CD14-positive monocyte (primary cell): ENCODE results near the gene SPDL1. TPM values are rescaled to one million over a fixed set of nuclear protein-coding genes. Genes with fewer than 3 reads are reported as not detected.

Experiments used
- DNase-seq, 3 donors: peaks; one replicate each; pipeline ENCODE4 v3.0.0-alpha.2; 2011 to 2022
- H2AFZ ChIP-seq: 2 replicates; pipeline ENCODE4 v1.6.0; 2012; ENCODE audit warnings: mild to moderate bottlenecking, low read depth, low read length, inconsistent platforms; ENCODE audit not compliant: insufficient read depth, poor library complexity, severe bottlenecking
- H3K27ac ChIP-seq, 2 donors: 1 replicate in 1 of 2; 2 replicates in 1 of 2; pipeline ENCODE4 v1.5.1; 2012 to 2013; ENCODE audit warnings: low read length in 2 of 2, control low read depth in 1 of 2, inconsistent platforms in 1 of 2, low read depth in 1 of 2, mild to moderate bottlenecking in 1 of 2
- H3K27me3 ChIP-seq, 2 donors: one replicate each; pipeline versions ENCODE4 v1.6.0 to v1.6.1; 2011 to 2013; ENCODE audit warnings: low read length in 2 of 2; ENCODE audit not compliant: control insufficient read depth in 2 of 2, insufficient read depth in 2 of 2
- H3K36me3 ChIP-seq, 2 donors: replicated peaks in 1 of 2; 1 replicate in 1 of 2; 2 replicates in 1 of 2; pipeline versions ENCODE4 v1.5.1 to v1.6.1; 2012 to 2013; ENCODE audit warnings: low read length in 2 of 2, control low read depth in 1 of 2, inconsistent platforms in 1 of 2, mild to moderate bottlenecking in 1 of 2; ENCODE audit not compliant: insufficient read depth in 2 of 2, control insufficient read depth in 1 of 2
- H3K4me1 ChIP-seq, 2 donors: 1 replicate in 1 of 2; 2 replicates in 1 of 2; pipeline versions ENCODE4 v1.5.1 to v1.6.1; 2012 to 2013; ENCODE audit warnings: low read length in 2 of 2, control low read depth in 1 of 2, inconsistent platforms in 1 of 2, mild to moderate bottlenecking in 1 of 2, moderate library complexity in 1 of 2; ENCODE audit not compliant: insufficient read depth in 2 of 2, control insufficient read depth in 1 of 2
- H3K4me2 ChIP-seq: replicated peaks from 2 replicates; pipeline ENCODE3; 2012; ENCODE audit warnings: low read length, moderate library complexity, mild to moderate bottlenecking; ENCODE audit not compliant: poor library complexity, severe bottlenecking; ENCODE audit errors: extremely low read depth
- H3K4me3 ChIP-seq, 3 experiments: fragments of 200-600 bp in 1 of 3; sonication (generic) in 1 of 3; replicated peaks in 1 of 3; 1 replicate in 2 of 3; 2 replicates in 1 of 3; pipeline ENCODE4 v1.5.1; 2011 to 2013; ENCODE audit warnings: low read length in 3 of 3, mild to moderate bottlenecking in 3 of 3, control low read depth in 2 of 3, low read depth in 2 of 3, inconsistent platforms in 1 of 3, moderate library complexity in 1 of 3
- H3K79me2 ChIP-seq: 2 replicates; pipeline ENCODE4 v1.6.0; 2012; ENCODE audit warnings: mild to moderate bottlenecking, control low read depth, inconsistent platforms, low read length, moderate library complexity; ENCODE audit not compliant: insufficient read depth
- H3K9ac ChIP-seq: 2 replicates; pipeline ENCODE4 v1.6.0; 2017; ENCODE audit warnings: low read length, mild to moderate bottlenecking; ENCODE audit not compliant: insufficient read depth, poor library complexity, severe bottlenecking
- H3K9me3 ChIP-seq, 2 donors: replicated peaks in 1 of 2; 1 replicate in 1 of 2; 2 replicates in 1 of 2; pipeline versions ENCODE4 v1.5.1 to v1.6.1; 2012 to 2013; ENCODE audit warnings: low read length in 2 of 2, control low read depth in 1 of 2; ENCODE audit not compliant: control insufficient read depth in 1 of 2, insufficient read depth in 1 of 2
- H4K20me1 ChIP-seq: 2 replicates; pipeline ENCODE4 v1.6.0; 2012; ENCODE audit warnings: mild to moderate bottlenecking, low read length, control low read depth, moderate library complexity; ENCODE audit not compliant: insufficient read depth
- H3K27ac Mint-ChIP-seq, 7 donors: one replicate each; pipeline ENCODE4 v1.8.0; 2020; ENCODE audit warnings: mild to moderate bottlenecking in 7 of 7, mixed read lengths in 7 of 7, moderate library complexity in 6 of 7, inconsistent platforms in 2 of 7
- H3K27me3 Mint-ChIP-seq, 3 donors: one replicate each; pipeline ENCODE4 v1.8.0; 2021 to 2022; ENCODE audit warnings: low read depth in 3 of 3, mild to moderate bottlenecking in 3 of 3, mixed read lengths in 3 of 3, moderate library complexity in 3 of 3, inconsistent platforms in 1 of 3
- H3K36me3 Mint-ChIP-seq, 2 donors: one replicate each; pipeline ENCODE4 v1.8.0; 2020; ENCODE audit warnings: mixed read lengths in 2 of 2, inconsistent platforms in 1 of 2, mild to moderate bottlenecking in 1 of 2
- H3K4me1 Mint-ChIP-seq: one replicate; pipeline ENCODE4 v1.8.0; 2020; ENCODE audit warnings: mild to moderate bottlenecking, mixed read lengths
- H3K4me3 Mint-ChIP-seq, 2 donors: one replicate each; pipeline ENCODE4 v1.8.0; 2020; ENCODE audit warnings: mild to moderate bottlenecking in 2 of 2, mixed read lengths in 2 of 2, moderate library complexity in 1 of 2
- H3K9me3 Mint-ChIP-seq, 7 donors: one replicate each; pipeline ENCODE4 v1.8.0; 2020 to 2022; ENCODE audit warnings: mixed read lengths in 7 of 7, mild to moderate bottlenecking in 6 of 7, moderate library complexity in 6 of 7, inconsistent platforms in 2 of 7
- CTCF ChIP-seq: fragments of 200-600 bp; IDR thresholded peaks from one replicate; pipeline ENCODE4 v1.8.0; 2022; ENCODE audit warnings: antibody characterized with exemption, mild to moderate bottlenecking
- WGBS: methylation state at CpG from one replicate; pipeline ENCODE4 v1.1.5; 2013; ENCODE audit warnings: missing lambda C conversion rate; ENCODE audit not compliant: insufficient coverage; 5-methylcytosine and 5-hydroxymethylcytosine counted together
- intact Hi-C, 2 donors: fragments of 100-400 bp; cut with micrococcal nuclease; formaldehyde crosslinking; loops; one replicate each; pipeline versions ENCODE4 v1.15.0 to v1.15.1; 2023
- polyA plus RNA-seq, 3 donors: library from polyadenylated mRNA; depleted of rRNA in 1 of 3; unstranded in 2 of 3; stranded (reverse) in 1 of 3; fragments of 300-500 nt in 2 of 3; fragments of >200 nt in 1 of 3; fragmentation: Illumina TruSeq in 2 of 3; gene quantifications; 1 replicate in 2 of 3; 2 replicates in 1 of 3; pipeline ENCODE4 v1.2.3, GENCODE V29; 2012 to 2021

SPDL1 gene
- polyA plus RNA-seq, 3 donors, result 1.4 to 1.6 (median 1.6) TPM

GRCh38 chr5:169591636-169592035 is 8.1 kb downstream of the SPDL1 start:
- Mint-ChIP-seq H3K27me3 (no peaks in the 10 kb centered on the region), H3K9me3 (no peaks in the 10 kb centered on the region), H3K4me3 (no peak overlapping the region), H3K27ac (no peak overlapping the region), H3K36me3 (peaks cover 59 to 67% of the 10 kb centered on the region in 2 donors), H3K4me1 (peaks cover 3% of the 10 kb centered on the region)
- H3K79me2 ChIP-seq, result peaks cover 15% of the 10 kb centered on the region
- H3K4me3 ChIP-seq, result no peak overlapping the region
- no peaks in the 10 kb centered on the region for H4K20me1 ChIP-seq
- no peak overlapping the region for H3K9ac ChIP-seq
- no peak overlapping the region for H3K27ac ChIP-seq
- no peak overlapping the region for H2AFZ ChIP-seq
- DNase-seq, result no peak
- no peaks in the 10 kb centered on the region for H3K4me1 ChIP-seq
- peaks cover 35 to 79% of the 10 kb centered on the region in 2 donors for H3K36me3 ChIP-seq
- intact Hi-C loops, result no loop called here
- no peak overlapping the region for H3K4me2 ChIP-seq
- H3K9me3 ChIP-seq, result no peaks in the 10 kb centered on the region
- TF ChIP-seq CTCF, result no peak
- WGBS, result 0% methylated on average over 1 of the region's 1 CpG
- no peaks in the 10 kb centered on the region for H3K27me3 ChIP-seq

GRCh38 chr5:169592937-169593650 is 9.5 kb downstream of the SPDL1 start:
- no peaks in the 10 kb centered on the region for H3K4me1 Mint-ChIP-seq

More at GRCh38 chr5:169592937-169593650, 9.5 kb downstream of the SPDL1 start:
- Histone ChIP-seq H3K4me3 (no peak overlapping the region), H3K9me3 (no peaks in the 10 kb centered on the region), H4K20me1 (no peaks in the 10 kb centered on the region), H3K9ac (no peak overlapping the region), H2AFZ (no peak overlapping the region), H3K27ac (no peak overlapping the region), H3K4me1 (no peaks in the 10 kb centered on the region), H3K36me3 (peaks cover 36 to 94% of the 10 kb centered on the region in 2 donors), H3K27me3 (no peaks in the 10 kb centered on the region), H3K79me2 (peaks cover 4% of the 10 kb centered on the region), H3K4me2 (no peak overlapping the region)
- no peak for TF ChIP-seq CTCF
- H3K36me3 Mint-ChIP-seq, result peaks cover 71 to 79% of the 10 kb centered on the region in 2 donors
- no peak for DNase-seq
- H3K27ac Mint-ChIP-seq, result peak overlapping the region in 1 of 7 donors; percentile 73
- 100% methylated on average over 2 of the region's 6 CpGs for WGBS
- H3K27me3 Mint-ChIP-seq, result no peaks in the 10 kb centered on the region
- H3K4me3 Mint-ChIP-seq, result no peak overlapping the region
- intact Hi-C loops, result no loop called here
- H3K9me3 Mint-ChIP-seq, result no peaks in the 10 kb centered on the region
